Activated CD4-positive, alpha-beta T cell treated with anti-CD3 and anti-CD28 coated beads, Interleukin-2, amount 50 U/mL, for 48 hours (primary cell): ENCODE results near the gene RNF26.
"Not testable (repeated sequence)": the region's sequence is repeated elsewhere in the genome, so short reads cannot be mapped to it uniquely, and the experiment has no call there.

Experiments used
- DNase-seq, 2 experiments: peaks; one replicate each; pipeline ENCODE4 v3.0.0-alpha.2; 2020

RNF26 gene

DNA sequence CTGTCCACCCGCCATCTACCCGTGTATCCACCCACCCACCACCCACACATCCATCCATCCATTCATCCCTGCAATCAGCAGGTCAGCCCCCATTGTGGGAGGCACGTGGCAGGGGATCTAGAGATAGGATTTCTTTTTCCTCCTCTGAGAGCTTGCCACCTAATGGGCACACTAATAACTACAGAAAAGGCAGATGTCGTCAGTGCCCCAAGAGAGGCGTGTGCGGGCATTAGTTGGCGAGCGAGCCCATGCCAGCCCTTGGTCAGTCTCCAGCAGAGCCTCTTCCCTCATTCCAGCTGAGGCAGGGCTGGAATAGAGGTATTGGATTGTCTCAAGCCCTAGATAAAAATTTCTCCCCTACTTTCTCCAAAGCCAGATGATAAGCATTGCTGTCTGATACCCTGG is 37.5 kb downstream of the RNF26 start:
- DNase-seq: no peak

DNA sequence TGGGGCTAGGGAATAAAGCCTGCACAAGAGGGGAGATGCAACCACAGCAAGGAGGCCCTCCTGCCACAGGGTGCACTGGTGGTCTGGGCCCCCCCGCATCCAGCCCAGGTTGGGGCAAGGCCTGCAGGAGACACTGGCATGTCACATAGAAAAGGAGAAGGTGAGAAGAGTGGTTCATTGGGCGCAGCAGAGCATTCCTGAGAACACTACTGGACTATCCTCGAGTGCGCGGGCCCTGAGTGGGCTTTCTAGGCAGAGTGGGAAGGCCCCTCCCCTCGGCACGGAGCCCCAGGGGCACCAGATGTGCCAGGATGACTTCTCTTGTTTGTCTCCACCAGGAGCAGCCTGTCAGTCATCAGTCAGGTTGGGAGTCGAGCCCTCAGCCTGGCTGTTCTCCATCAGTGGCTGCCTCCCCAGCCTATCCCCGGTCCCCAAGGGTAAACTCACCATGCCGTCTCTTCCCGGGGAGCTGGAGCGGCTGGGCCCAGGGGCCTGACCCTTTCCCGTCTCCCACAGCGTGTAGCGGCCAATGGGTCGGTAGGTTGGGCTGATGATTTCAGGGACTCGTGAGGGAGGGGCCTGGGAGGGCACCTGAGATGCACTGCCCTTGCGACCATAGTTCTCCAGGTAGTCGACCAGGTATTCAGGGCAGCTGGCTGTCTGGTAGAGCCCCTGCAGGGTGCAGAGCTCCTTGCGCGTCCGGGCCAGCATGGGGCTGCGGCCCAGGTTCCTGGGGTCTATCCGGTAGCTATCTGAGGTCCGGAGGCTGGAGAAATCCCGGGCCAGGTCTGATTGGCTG is 38.1 kb downstream of the RNF26 start:
- DNase-seq: no peak

DNA sequence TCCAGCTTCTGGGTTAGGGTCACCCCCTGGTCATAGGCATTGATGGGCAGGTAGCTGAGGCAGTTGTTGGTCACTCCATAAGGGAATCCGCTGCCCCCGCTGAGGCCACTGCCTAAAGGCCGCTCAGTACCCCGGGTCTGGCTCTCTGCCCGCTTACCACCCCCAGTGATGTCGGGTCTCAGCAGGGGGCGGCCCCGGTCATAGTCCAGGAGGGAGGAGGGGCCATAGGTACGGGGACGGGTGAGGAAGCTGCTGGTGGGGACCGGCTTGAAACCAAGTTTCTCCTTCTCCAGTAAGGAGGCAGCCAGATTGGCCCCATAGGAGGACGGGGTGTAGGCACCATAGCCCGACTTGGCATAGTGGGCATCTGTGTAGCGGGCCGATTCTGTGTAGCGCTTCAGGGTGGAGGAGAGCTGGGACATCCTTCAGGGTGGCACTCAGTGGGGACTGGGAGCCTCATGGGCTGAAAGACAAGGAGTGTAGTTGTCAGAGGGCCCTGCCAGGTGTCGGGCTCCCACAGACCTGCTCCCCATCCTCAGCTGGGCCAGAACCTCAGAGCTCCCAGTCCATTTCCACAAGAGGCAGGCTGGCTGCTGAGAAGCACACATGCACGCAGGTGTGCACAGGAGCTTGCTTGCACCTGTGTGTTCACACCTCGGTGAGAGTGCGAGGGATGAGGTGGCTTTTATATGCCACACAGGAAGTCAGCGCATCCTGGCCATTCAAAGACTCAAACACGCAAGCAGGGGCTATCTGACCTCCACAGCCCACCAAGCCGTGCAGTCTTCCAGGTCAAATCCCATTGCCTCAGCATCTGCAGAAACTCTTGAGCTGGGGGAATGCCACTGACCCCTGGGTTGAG is 39.0 kb downstream of the RNF26 start:
- no peak for DNase-seq

DNA sequence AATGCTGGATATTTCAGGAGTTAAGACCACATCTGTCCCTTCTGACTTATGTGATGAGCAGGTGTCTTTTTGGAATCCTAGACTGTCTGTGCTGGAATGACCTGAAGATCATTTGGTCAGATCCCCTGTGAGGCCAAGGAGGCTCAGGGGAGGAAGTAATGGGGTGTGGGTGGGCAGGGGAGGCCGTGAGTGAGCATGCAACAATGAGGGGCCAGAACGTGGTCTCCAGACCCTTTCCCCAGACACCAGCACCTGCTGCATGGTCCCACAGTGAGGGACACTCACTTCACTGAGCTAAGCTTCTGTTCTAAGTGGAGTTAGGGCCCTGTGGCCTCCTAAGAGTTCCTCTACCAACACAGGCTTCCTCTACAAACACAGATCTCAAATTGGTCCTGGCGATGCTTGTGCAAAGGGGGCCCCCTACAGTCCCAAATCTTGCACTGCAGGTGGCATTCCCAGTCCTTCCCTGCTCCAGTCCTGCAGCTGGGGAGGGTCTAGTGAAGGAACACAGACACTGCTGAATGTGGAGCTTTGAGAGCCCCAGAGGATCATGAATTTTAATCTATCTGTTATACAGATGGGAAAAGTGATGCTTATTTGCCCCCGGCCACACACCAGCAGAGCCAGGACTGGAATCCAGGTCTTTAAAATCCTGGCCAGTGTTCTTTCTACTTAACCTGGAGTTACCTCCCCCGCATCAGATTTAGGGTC is 39.7 kb downstream of the RNF26 start:
- DNase-seq: peak; percentile 66 to 70

DNA sequence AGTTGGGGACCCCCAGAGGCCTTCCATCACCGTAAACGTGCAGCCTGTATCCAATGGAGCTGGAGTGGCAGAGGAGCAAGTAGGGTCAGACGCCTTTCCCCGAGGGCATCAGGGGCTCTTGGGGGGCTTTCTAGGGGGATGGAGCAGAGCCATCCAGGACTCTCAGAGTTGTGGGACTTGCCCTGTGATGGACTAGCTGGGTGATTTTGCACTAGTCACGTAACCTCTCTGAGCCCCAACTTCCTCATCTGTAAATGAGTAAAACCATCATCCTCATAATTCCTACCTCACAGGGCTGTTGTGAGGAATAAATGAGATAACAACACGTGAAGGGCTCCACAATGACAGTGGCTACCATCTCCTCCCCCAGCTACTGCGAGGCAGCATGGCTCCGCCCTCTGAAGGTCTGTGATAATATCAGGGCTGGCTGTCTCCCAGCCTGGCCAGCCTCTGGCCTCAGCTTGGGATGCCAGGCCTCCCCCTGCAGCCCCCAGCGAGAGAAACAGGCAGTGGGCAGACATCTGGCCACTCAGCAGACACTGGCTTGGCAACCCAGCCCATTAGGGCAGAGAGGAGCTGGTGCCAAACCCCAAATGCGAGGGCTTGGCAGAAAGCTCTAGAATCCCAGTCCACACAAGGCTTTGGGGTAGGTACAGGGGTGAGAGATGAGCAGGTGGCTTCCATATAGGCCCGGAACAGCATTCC is 40.5 kb downstream of the RNF26 start:
- DNase-seq: no peak

DNA sequence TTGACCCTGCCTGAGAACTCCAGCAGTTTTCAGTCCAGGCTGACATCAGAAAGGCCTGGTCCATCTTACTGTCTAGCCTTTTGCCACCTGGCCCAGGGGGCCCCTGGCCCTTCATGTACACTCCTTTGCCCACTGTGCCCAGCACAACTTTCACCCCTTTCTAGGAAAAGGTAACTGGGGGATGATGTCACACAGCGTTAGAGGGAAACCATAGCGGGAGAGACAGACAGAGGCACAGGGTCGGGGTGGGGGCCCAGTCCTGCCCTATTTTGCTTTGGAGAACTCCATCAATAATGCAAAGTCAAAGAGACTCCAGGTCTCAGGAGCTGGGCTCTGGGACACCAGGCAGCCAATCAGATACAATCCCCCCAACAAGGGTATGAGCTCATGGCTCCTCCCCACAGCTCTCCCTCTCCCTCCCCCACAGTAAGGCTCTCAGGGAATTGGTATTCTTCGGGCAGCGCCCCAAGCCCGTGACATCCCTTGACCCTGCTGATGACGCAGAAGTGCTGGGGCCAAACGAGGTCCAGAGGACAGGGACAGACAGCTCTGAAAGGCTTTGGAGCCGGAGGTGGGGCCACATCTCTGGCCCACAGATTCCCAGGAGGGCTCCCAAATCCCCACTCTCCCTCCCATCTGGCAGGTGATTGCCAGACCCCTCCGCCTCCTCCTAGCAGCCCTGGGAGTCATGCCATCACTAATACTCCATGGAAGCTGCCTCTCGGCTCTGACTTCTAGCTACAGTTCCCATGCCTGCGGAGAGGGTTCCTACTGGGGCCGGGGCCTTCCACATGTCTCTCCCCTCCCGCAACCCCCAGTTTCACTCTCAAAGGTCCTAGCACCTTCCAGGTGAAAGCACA is 41.2 kb downstream of the RNF26 start:
- DNase-seq: no peak

DNA sequence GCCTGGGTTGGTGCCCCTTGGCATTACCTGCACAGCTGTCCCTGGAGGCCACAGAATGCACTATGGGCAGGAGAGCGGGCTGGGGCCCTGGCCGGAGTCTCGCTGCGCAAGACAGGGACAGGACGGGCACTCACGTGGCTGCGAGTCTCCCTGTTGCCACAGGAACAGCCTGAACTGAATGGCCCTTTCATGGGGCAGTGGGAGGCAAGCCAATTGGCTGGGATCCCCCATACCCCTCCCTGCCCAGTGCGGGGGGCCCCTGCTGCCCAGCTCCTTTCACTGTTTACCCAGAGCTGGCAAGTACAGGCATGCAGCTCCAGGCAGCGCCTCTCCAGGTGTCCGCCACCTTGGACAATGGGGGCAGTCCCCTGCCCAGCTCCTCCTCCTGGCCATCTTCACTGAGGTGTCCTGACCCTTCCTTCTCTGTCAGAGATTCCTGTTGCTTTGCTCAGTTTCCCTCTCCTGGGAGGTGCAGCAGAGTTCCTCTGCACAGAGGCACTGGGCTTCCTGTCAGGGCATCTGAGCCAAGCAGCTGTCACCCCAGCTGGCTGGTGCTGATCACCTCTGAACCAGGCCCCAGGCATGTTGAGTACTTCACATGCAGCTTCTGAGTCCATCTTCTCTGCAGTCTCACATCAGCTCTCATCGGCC is 42.0 kb downstream of the RNF26 start:
- no peak for DNase-seq

DNA sequence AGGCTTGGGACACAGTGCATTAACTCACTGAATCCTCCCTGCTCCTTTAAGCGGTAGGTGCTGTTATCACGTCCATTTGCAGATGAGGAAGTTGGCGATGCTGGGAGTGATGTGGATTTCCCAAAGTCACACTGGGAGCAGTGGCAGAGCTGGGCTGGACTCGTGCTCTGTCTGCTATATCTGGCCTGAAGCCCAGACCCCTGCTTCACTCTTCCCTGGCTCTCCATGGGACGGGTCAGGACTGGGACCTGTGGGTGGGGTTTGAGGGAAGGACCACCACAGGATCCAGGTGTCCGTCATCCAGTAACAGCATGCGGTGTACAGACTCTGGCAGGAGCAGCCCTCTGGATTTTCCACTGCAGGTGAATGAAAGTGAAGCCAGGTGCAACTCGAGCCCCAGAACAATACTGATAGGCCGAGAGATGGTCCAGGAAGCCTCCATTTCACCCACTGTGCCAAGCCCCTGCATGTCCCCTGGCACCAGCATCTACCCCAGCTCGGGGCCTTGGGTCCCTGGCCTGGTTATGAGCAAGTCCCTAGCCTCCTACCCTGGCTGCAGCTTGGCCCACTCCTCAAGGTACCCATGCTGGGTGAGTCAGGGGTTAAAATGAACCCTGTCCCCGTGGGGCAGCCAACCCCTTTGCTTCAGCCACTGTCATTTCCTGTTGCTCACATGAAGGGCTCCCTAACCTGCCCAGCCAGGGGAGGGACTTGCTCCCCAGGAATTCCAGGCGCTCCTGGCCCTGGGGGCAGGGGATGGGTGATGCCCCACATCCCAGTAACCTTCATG is 43.0 kb downstream of the RNF26 start:
- no peak for DNase-seq

DNA sequence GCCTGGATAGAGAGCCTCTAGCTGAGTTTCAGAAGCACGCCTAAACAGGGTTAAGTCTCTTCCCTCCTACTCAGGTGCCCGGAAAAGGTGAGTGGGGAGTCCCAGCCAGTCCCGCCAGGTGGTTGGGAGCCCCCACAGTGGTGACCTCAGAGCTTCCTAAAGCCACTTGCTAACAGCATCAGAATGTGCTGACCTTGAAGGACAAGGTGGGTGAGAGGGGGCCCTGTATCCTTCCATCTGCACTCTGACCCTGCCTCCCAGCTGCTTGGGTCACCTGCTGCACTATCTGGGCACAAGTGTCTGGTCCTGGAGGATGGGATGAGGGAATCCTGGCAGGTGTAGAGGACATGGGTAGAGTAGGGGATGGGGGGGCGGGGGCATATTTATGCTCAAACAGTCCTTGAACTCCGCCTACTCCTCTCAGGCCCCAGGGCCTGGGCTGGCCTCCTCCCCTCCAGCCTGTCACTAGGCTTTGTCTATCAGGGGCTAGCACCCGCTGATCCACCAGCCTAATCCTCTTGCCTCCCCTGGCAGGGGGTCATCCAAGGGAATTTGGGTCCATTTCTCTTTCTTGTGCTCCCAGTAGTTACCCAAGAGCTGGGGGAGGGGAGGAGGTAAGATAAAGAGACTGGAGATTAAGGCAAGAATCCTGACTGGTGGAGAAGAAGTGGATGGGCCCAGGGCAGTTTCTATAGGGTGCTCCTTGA is 43.8 kb downstream of the RNF26 start:
- no peak for DNase-seq

DNA sequence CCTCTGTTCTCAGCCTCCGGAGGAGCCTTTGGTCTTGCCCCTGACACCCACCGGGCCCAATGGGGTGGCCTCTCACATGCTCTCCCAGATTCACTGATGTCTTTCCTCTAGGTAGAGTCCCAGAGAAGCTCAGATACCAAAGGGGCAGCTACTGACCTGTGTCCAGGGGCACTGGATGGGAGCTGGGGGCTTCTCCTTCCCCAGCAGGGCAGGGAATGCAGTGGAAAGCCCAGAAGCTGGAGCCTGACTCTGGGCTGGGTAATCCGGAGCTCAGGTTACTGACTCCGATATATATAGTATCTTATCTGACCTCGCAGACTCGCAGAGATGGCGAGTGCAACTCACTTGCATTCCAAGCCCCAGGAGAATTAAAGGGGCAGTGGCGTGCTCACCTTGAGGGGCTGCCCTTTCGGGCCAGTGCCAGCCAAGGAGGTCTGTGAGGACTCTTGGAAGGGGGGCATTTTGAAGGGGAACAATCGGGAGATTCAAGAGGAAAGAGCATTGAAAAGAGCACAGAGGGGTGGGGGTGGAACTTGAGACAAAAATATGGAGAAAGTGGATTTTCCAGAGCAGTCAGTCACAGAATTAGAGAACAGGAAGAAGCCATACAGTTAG is 44.6 kb downstream of the RNF26 start:
- no peak for DNase-seq

DNA sequence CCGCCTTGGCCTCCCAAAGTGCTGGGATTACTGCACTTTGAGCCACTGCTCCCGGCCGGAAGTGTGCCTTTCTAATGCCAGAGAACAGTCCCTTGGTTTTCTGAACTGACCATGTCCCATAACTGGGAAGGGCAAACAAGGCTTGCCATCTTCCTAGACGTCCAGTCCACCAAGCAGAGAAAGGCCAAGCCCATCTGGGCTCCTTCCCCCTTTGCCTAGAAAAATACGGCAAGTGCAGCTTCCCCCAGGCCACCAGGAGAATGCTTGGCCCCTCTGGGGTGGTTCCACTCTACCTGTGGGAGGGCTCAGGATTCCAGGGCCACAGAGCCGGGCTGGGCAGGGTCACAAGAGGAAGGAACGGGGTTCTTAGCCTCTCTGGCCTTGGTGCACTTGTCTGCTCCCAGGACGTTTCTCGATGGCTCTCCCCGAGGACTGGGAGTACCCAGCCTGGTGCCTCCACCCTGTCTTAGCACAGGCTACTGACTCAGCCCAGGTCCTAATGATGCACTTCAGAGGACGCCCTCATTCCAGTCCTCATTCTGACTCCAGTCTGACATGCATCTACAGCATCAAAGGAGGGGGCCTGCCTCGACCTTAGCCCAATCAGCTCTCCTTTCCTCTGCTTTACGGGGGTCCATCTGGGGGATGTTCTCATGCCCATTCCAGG is 46.0 kb downstream of the RNF26 start:
- DNase-seq: no peak

DNA sequence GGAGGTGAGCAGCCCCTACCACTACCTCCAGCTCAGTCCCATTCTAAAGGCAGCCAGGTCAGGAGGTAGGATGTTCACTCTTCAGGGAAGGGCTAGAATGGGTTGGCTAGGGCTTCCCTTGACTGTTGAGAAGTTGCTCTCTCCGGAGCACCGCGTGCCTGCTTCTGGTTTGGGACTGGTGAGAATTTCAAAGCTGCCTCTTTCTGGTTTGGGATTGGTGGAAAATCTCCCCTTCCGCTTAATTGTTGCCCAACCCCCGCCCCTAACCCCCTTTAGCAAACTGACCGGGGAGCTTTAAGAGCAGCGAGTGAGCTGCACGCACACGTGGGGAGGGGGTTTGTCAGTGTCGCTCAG is 46.5 kb downstream of the RNF26 start:
- no peak for DNase-seq

DNA sequence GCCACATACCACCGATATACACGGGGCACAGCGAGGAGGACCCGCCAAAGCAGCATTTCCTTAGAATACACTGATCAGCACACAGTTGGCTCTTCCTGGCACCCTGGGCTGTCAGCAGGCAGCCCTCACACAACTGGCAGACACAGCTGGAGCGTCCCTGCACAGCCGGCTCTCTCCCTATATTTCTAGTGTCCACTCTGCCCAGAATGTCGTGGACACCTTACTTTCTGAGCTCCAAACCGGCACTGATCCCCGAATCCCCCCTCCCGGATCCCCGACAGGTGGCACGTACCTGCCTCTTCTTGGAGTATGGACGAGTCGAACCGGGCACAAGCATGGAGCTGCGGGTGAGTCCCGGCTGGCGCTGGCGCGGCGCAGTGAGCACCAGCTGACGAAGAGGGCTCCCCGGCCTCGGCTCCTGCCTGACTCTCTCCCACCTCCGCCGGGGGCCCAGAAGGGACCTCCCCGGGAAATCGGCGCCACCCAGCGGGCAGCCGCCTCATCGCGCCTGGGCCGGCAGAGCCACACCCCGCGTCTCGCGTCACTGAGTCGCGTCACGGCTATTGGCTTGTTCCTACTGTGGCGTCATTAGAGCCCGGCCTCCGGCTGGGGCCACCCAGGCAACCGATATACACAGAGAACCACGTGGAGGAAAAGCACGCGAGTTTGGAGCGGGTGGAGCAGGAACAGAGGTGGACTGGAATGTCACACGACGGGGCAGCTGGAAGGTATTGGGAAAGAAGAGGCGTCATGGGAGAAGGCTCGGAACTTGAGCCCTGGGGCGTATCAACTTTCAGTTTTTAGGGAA is 47.1 kb downstream of the RNF26 start, which contains the start of gene USP2:
Gene USP2, minus strand, starts transcription at position 510 of the 808 bp plus-strand sequence. CDS start 8,210 bp downstream, outside the sequence.
- peak; percentile 95 to 97 for DNase-seq

DNA sequence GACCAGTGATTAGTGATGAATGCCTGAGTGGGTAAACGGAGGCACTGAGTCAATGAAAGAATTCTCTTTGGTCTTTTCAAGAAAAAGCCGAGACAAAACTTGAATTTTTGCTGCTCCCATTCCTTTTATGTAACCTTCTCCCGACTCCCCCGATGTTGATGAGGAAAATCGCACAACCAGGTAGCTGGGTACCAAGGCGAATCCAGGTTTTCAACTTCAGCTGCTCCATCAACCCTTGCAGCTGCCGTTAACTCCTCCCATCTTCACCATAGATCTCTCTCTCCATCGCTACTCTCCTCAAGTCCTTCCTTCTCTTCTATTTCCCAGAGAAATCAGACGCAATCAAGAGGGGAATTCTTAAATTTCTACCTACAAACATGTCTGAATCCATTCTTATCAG is 47.8 kb downstream of the RNF26 start:
- DNase-seq: no peak

DNA sequence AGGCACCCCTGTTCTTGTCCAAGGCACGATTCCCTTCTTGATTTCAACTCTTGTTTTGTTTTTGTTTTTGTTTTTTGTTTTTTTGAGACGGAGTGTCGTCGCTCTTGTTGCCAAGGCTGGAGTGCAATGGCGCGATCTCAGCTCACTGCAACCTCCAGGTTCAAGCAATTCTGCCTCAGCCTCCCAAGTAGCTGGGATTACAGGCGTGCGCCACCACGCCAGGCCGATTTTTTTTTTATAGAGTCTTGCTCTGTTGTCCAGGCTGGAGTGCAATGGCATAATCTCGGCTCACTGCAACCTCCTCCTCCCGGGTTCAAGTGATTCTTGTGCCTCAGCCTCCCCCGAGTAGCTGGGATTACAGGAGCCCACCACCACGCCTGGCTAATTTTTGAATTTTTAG is 48.2 kb downstream of the RNF26 start:
- DNase-seq: not testable (repeated sequence)

DNA sequence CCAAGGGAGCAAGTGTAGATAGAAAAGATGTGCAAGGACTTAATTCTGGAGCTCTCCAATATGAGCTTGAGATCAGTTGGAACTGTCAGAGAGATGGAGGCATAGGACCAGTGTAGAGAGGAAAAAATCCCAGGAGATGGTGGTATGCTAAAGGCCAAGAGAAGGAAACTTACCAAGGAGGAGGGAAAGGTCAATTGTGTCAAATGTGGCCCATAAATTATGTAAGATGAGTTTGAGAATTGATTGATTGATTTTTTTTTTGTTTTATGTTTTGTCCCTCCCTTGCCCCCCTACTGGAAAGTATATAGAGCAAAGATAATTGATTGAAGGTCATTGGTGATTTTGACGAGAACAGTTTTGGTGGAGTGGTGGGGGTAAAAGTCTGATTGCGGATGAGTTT is 50.0 kb downstream of the RNF26 start:
- no peak for DNase-seq
